Subcutaneous preadipocyte (primary cell): ENCODE results near the gene ZNF587. TPM values are rescaled to one million over a fixed set of nuclear protein-coding genes. Genes with fewer than 3 reads are reported as not detected.

Experiments
- total RNA-seq: library from RNA; depleted of rRNA; stranded (reverse); fragments of >200 nt; gene quantifications from 2 replicates; pipeline ENCODE4 v1.2.3, GENCODE V29; 2012

The ZNF587 gene
- 15.4 and 19.9 TPM in 2 replicates for total RNA-seq

GRCh38 chr19:57849666-57850473, at the start of gene ZNF587:
Gene ZNF587 (plus strand): TSS chr19:57849859. CDS start chr19:57850039, 180 bp downstream.

GRCh38 chr19:57814505-57815246, 35.0 kb upstream of the ZNF587 start, which contains the start of gene ZNF552:
Gene ZNF552 (minus strand): TSS chr19:57814913. CDS start chr19:57814743, 170 bp downstream.

GRCh38 chr19:57830071-57830602, 19.5 kb upstream of the ZNF587 start, which contains the start of gene ZNF587B:
Gene ZNF587B (plus strand): TSS chr19:57830299. CDS start chr19:57830529, 230 bp downstream.

GRCh38 chr19:57888560-57889231, 39.0 kb downstream of the ZNF587 start, which contains the start of gene ZNF814:
Gene ZNF814 (minus strand): TSS chr19:57889037. CDS start chr19:57888802, 235 bp downstream.

Other genes starting within 250 kb of the ZNF587 start
- gene ZNF530, start 250.0 kb upstream of the ZNF587 start, total RNA-seq, result 2.2 and 2.7 TPM in 2 replicates
- 12.5 and 12.7 TPM in 2 replicates for gene ZNF134, start 235.6 kb upstream of the ZNF587 start, total RNA-seq
- 4.8 and 7.2 TPM in 2 replicates for gene ZNF211, start 216.7 kb upstream of the ZNF587 start, total RNA-seq
- gene ZSCAN4, start 180.9 kb upstream of the ZNF587 start, total RNA-seq, result not detected in 2 replicates
- gene ZNF551, start 167.9 kb upstream of the ZNF587 start, total RNA-seq, result 6.6 and 7.8 TPM in 2 replicates
- 0.37 and 0.59 TPM in 2 replicates for gene ZNF154, start 140.7 kb upstream of the ZNF587 start, total RNA-seq
- 2.9 and 4.7 TPM in 2 replicates for gene ZNF671, start 122.2 kb upstream of the ZNF587 start, total RNA-seq
- gene ZNF776, start 103.0 kb upstream of the ZNF587 start, total RNA-seq, result 8.5 and 9.8 TPM in 2 replicates
- gene ZNF586, start 80.2 kb upstream of the ZNF587 start, total RNA-seq, result 9.6 and 12.3 TPM in 2 replicates
- 4.1 and 4.8 TPM in 2 replicates for gene ZNF552, start 34.9 kb upstream of the ZNF587 start, total RNA-seq
- 18.0 and 32.5 TPM in 2 replicates for gene ZNF587B, start 19.6 kb upstream of the ZNF587 start, total RNA-seq
- gene ZNF814, start 39.2 kb downstream of the ZNF587 start, total RNA-seq, result 5.5 and 9.8 TPM in 2 replicates
- 8.5 and 11.1 TPM in 2 replicates for gene ZNF417, start 66.7 kb downstream of the ZNF587 start, total RNA-seq
- 1.2 and 1.8 TPM in 2 replicates for gene ZNF418, start 85.5 kb downstream of the ZNF587 start, total RNA-seq
- 2.7 and 4.0 TPM in 2 replicates for gene ZNF256, start 97.8 kb downstream of the ZNF587 start, total RNA-seq
- 0.20 and 0.37 TPM in 2 replicates for gene C19orf18, start 124.7 kb downstream of the ZNF587 start, total RNA-seq
- gene ZNF606, start 153.0 kb downstream of the ZNF587 start, total RNA-seq, result 8.8 and 10.7 TPM in 2 replicates
- not detected in 2 replicates for gene ZSCAN1, start 184.2 kb downstream of the ZNF587 start, total RNA-seq
- gene ZNF135, start 209.4 kb downstream of the ZNF587 start, total RNA-seq, result 0.78 and 2.2 TPM in 2 replicates
- gene ZSCAN18, start 248.4 kb downstream of the ZNF587 start, total RNA-seq, result 10.2 and 25.7 TPM in 2 replicates